DMS79 treated with DMSO at 0.1 percent for 48 hours (cell line): ENCODE data around the gene GCLM.
"Not testable (repeated sequence)": the region's sequence is repeated elsewhere in the genome, so short reads cannot be mapped to it uniquely, and the experiment has no call there.

ENCODE experiments used
- DNase-seq: peaks from one replicate; lab custom pipeline; 2025; lab: John Stamatoyannopoulos, UW

GCLM gene

DNA sequence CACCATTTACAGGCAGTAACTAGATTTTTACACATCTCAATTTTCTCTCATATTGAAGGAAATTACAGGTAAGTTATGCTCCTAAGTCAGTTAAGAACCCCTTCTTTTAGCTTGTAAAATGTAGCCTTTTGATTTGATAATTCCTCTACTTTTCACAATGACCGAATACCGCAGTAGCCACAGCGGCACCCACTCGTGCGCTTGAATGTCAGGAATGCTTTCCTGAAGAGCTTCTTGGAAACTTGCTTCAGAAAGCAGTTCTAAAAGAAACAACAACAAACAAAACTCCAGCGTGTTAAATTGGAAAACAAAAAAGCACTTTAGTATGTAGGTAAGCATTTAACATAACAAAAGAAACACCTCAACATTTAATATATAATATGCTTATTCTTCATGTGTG is 20.3 kb downstream of the GCLM start:
- DNase-seq, result no peak

DNA sequence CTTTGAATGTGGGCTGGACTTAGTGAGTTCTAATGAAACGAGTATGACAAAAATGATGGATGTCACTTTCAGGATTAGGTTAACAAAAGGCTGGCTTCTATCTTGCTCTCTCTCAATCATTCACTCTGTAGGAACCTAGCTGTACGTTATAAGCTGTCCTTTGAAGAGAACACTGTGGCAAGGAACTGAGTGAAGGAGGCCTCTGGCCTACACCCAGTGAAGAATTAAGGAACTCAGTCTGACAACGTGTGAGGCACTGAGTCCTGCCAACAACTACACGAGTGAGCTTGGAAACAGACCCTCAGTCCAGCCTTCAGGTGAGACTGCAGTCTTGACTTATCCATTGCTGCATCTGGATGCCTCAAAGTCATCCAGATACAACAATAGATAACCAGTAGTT is 27.0 kb downstream of the GCLM start:
- no peak for DNase-seq

DNA sequence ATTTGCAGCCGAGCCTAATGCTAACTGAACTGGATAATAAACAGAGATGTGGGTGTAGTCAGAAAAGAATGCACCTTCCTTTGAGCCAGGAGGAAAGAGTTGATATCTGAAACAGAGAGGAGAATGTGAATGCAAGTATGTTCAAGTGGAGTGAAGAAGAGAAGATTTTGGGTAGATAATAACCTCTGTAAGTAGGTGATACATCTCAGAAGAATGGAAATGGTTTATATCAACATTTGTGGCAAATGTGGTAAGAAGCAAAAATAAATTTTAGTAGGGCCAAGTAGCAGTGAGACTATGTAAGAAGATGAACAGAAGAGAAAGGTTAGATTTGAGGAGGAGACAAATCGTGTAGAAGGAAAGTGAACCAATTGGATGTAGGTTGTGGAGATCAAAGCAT is 28.5 kb downstream of the GCLM start:
- no peak for DNase-seq

DNA sequence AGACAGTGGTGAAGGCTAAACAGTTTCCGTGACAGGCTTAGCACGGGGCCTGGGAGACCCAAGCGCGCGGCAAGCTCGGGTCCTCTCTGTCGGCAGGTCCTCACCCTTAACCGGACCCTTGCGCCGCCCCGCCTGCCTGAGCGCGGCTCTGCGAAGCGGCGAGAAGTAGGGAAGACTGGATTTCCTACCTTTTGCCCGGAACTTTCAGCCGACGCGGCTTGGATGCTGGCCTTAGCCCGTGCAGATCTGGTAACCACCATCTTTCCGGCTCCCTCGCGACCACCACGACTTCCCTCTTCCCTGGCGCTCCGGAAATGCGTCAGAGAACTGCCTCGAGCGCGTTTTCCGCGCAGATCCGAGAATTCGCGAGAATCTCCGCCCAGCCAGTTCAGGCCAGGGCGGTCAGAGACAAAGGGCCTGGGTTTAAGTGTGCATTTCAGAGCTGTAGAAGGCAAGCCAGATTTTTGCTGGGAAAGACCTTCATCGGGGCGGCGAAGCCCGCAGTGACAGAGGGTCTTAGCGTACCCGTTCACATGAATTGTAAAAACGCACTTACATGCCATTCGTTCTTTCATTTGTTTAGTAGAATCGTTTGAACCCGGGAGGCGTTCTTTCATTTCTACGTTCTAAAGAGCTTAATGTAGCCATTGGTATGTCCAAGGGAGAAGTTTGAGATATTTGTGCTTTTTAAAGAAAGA is 30.2 kb downstream of the GCLM start, which contains the start of gene DNTTIP2:
Gene DNTTIP2 (minus strand): TSS at position 318 of the 698 bp plus-strand sequence. CDS start 58 bp downstream, at position 260.
- DNase-seq, result peak; percentile 91

DNA sequence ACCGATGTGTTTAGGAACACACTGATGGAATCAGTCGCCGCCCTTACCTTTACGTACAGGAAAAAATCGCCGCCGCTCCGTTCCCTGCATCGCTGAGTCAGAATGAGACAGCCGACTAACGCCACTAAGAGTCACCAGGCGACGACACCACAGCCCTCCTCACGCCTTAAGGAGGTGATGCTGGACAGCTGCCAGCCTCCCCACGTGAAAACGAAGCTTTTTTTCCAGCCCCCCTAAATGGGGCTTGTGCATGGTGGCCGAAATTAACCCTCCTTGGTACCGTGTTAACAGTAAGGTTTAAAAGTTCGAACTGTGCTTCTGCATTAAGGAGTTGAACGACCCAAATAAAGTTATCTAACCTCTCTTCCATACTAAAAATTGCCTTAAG is 30.7 kb downstream of the GCLM start:
- peak; percentile 64 for DNase-seq

DNA sequence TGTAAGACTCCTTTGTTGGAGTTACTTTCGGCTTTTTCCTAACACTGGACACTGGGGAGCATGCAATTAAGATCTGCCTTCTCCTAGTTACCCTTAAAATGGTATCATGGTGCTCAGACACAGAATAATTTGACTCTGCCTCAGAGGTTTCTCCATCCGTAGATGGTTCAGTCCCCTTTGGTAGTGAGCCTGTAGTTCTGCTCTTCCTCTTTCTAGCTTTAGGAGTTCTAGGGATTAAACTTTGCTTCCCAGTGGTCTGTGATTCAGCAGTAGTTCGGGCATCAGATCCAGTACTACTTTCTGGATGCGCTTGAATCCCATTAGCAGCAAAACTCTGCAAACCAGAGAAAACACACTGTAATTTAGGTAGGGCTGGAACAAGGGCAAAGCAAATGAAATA is 31.7 kb downstream of the GCLM start:
- DNase-seq, result no peak

DNA sequence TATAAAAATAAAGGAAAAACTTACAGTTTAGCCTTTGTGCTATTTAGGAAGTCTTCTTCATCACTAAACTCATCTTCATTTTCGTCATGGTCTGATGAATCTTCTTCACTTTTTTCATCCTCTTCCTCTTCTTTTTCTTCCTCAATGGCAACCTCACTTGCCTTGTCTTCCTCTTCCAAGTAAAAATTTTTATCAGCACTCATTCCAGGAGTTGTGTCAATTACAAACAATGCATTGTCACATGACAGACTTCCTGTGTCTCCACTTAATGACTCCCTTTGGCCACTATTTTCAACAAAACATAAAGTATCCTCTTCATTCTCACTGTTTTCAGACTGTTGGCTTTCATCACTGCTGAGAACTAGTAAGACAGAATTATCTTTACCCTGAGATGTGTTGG is 33.0 kb downstream of the GCLM start:
- no peak for DNase-seq

DNA sequence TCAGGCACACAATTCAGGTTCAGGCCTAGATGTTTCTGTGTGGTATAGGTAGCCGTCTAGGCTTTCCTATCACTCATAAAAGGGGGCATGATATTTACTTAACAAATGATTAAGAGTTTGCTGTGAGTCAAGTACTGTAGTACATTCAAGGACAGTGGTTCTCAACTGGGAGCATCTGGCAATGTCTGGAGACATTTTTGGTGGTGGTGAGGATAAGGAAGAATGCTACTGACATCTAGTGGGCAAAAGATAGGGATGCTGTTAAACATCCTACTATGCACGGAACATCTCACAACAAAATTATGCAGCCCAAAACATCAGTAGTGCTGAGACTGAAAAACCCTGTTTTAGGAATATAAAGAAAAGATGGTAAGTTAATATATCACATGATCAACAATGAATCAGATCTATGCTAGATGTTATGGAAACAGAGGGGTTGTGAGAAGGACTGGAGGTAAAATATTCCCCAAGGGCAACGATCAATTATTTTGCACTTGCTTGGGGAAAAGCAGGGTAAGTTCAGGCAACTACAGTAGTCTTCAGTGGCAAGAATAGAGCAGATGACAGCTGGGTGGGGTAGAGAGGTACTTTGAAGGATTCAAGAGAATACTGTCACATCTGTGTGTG is 35.1 kb downstream of the GCLM start:
- DNase-seq, result no peak

DNA sequence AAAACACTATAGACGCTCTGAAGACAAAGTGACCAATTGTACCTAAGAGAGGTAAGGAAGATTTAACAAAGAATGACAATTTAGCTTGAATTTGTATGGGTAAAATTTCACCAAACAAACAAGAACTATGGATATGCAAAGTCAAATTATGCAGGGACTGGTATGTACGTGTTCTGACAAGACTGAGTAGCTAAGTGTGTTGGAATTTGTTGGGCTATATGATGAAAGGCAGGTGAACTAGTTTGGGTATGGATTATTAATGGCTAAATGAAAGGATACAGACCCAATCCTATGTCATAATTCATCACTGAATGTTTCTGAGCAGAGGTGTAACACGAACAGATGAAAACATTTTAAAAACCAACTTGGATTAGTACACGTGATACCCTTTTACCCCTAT is 37.9 kb downstream of the GCLM start:
- DNase-seq, result no peak

DNA sequence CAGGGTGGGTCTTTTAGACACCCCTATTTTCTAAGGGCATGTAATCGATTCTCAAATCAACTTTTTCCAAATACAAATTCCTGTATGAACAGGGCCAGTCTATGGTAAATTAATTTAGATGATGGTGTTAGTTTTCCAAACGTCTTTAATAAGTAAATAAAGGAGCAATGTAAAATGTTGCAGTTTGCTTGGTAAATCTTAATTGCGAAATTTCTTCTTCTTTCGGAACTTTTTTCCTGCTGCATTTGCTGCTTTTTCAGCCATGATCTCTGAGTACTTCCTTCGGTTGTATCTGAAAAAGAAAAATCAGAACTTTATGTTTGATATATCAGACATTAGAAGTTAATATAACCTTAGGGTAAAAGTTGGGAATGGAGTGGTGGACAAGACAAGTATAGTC is 39.6 kb downstream of the GCLM start:
- DNase-seq, result no peak

DNA sequence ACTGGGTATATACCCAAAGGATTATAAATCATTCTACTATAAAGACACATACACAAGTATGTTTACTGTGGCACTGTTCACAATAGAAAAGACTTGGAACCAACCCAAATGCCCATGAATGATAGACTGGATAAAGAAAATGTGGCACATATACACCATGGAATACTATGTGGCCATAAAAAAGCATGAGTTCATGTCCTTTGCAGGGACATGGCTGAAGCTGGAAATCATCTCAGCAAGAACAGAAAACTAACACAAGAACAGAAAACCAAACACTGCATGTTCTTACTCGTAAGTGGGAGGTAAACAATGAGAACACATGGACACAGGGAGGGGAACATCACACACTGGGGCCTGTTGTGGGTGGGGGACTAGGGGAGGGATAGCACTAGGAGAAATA is 40.7 kb downstream of the GCLM start:
- DNase-seq, result not testable (repeated sequence)

DNA sequence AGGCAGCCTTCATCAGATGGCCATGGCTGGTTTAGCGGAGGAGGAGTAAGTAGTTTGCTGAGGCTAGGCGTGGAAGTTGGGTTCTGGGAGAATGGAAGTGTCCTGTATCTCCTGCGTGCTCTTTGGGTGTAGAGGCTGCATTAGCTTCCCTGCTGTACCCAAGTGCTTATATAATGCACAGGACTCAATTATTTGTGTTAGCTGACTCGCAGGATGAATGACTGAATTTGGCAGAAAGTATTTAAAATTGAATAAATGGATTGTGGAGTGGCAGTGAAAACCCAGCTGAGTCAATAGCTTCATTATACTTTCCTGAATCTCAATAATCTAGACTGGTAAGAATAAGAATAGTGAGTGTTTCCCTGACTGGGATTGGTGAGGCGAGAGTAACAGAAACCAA is 44.0 kb downstream of the GCLM start:
- no peak for DNase-seq

DNA sequence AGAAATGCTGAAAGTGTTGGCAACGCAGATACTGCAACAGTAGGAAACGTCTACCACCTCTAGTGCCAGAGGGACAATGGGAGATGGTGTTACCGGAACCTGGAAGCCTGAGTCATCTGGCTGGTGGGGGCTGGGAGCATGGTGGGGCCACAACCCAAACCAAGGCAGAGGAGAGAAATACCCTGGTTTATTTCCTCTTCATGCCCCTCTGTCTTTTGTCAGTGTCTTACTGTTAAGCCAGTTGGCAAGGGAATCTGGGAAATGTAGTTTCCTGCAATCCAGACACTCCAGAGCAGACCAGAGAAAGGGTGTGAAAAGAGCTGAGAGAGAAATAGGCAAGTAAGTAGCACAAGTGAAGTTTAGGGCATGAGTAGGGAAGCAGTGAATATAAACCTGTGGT is 45.1 kb downstream of the GCLM start:
- DNase-seq, result no peak

DNA sequence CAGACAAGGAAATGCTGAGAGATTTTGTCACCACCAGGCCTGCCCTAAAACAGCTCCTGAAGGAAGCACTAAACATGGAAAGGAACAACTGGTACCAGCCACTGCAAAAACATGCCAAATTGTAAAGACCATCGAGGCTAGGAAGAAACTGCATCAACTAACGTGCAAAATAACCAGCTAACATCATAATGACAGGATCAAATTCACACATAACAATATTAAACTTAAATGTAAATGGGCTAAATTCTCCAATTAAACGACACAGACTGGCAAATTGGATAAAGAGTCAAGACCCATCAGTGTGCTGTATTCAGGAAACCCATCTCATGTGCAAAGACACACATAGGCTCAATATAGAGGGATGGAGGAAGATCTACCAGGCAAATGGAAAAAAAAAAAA is 51.6 kb downstream of the GCLM start:
- DNase-seq, result not testable (repeated sequence)

DNA sequence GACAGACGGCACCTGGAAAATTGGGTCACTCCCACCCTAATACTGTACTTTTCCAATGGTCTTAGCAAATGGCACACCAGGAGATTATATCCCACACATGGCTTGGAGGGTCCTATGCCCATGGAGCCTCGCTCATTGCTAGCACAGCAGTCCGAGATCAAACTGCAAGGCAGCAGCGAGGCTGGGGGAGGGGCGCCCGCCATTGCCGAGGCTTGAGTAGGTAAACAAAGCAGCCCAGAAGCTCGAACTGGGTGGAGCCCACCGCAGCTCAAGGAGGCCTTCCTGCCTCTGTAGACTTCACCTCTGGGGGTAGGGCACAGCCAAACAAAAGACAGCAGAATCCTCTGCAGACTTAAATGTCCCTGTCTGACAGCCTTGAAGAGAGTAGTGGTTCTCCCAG is 53.2 kb downstream of the GCLM start:
- not testable (repeated sequence) for DNase-seq

DNA sequence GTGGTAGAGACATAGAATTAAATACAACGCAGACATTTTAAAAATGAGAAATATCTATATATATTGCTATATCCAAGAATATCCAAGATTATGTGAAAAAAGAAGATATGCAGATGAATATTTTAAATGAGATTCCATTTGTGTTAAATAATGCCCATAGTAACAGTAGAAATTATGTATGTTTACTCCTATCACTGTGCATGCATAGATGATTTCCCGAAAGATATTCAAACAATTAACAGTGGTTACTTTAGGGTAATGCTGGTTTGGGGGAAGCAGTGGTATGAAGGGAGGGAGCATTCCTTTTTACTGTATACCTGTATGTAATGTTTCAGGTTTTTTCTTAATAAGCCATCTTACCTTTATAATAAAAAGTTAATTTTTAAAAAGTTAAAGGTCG is 55.3 kb downstream of the GCLM start:
- no peak for DNase-seq

DNA sequence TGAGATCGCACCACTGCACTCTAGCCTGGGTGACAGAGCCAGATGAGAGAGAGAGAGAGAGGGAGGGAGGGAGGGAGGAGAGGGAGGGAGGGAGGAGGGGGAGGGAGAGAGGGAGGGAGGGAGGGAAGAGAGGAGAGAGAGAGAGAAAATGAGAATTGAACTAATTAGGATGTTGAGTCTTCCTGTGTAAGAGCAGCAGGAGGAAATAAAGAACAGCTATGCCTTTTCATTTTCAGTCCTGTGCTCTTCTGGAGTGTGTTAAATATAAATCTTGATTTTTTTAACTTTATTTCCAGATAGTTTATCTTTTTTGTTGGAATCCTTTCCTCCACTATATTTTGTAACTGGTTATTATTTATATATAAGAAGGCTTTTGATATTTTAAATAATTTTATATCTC is 57.4 kb downstream of the GCLM start:
- DNase-seq, result no peak

DNA sequence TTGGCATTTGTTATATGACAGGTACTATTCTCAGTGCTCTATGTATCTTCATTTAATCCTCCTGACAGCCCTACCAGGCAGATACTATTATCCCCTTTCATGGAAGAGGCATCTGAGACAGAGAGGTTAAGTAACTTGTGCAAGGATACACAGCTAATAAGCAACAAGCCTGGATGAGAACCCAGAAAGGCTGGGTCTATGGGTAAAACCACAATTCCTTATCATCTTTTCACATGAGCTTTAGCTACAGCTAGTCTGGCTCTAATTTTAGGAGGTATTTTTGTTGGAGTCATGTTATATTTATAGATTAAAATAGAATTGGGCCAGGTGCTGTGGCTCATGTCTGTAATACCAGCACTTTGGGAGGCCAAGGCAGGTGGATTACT is 57.9 kb downstream of the GCLM start:
- DNase-seq, result no peak

DNA sequence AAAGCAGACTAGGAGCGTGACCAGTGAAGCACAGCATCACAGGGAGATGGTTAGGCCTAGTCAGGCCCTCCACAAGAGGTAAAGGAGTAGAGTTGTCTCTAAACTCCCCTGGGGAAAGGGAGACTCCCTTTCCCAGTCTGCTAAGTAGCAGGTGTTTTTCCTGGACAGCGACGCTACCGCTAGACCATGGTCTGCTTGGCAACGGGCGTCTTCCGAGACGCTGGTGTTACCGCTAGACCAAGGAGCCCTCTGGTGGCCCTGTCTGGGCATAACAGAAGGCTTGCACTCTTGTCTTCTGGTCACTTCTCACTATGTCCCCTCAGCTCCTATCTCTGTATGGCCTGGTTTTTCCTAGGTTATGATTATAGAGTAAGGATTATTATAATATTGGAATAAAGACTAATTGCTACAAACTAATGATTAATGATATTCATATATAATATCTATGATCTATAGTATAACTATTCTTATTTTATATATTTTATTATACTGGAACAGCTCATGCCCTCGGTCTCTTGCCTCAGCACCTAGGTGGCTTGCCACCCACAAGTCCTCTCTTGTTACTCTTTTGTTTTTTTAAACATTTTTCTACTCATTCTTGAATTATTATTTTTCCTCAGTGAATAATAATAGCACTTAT is 58.4 kb downstream of the GCLM start:
- DNase-seq, result not testable (repeated sequence)

DNA sequence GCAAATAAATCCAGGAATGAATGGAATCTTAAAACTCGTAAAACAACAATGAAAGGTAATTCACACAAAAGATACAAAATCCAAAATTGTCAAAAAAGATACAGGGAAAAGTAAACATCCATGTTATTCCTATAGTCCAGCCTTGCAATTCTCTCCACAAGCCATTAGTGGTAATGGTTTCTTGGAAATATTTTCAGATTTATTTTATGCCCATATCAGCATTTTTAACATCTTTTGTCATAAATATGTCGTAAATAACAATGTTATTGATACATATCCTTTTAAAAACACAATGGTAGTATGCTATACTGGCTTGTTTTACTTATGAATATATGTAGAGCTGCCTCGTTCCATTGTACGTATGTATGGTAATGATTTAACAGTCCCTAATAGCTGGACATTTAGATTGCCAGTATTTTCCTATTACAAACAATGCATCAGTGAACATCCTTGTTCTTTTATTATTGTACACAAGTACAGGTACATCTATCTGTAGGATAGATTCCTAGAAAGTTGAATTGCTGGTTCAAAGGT is 60.8 kb downstream of the GCLM start:
- DNase-seq, result no peak

DNA sequence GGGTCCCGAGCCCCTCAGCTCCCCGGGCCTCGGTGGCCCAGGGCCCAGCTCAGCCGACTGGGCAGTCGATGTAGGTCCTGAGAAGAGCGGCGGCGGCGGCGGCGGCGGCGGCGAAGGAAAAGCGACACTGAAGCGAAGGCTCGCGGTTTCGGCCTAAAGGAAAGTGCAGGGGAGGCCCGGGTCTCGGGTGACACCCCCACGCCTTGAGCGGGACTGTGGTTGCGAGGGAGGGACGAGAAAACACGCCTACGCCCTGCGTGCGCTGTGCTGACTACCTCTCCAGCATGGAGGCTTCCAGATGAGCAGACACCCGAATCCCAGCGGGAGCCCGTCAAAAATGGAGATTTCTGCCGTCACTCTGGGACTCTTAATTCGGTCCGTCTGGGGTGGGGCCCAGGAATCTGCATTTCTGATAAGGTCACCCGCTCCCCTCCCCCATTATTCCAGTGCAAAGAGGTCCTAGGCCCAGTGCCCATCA is 61.4 kb downstream of the GCLM start:
- DNase-seq, result peak; percentile 53

DNA sequence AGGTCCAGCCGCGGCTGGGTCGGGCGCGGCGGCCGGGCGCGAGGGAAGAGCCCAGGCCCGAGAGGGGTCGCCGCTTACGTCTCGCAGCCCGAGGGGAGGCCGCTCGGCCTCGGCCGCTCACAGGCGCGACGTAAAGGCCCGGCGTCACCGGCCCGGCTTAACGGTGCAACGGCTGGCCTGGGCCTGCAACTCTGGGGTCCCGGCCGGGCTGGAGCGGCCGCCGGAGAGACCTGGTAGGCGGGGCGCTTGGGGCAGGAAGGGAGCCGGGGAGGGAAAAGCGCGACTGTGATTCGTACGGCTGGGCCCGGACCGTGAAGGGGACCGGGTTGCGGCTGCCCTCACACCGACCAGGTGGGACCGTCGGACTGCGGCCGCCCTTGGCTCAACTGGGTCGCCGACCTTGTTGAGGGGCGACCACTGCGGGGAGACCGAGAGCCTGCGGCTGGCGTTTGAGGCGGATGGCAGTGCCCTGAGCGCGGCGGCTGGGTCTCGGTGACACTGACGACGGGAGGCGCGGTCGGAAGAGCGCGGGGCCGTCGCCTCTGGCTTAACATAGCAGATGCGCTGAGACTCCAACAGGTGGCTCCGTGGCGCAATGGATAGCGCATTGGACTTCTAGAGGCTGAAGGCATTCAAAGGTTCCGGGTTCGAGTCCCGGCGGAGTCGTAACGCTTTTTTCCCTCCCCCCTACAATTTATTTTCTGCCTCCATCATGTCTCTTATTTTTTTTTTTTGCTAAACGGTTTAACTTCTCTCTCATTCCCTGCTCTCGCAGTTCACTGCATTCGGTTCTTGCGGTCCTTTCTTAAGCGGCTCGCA is 62.0 kb downstream of the GCLM start:
- peak; percentile 86 for DNase-seq
